ENCODE data around the gene RNF151.

- TF ChIP-seq POLR2A (IDR thresholded peaks at IDR 0.05) (no peak), CTCF (IDR thresholded peaks at IDR 0.05 in 8 of 11, conservative IDR thresholded peaks at IDR 0.05 in 3 of 11) (no peak), POLR2AphosphoS5 (IDR thresholded peaks at IDR 0.05) (peak in 2 of 3 donors; percentile 25 to 76)
Observed at GRCh38 chr16:1933097-1933661, 33.5 kb upstream of the RNF151 start.

Measured in spleen (tissue), 7 donors.